ENCODE data around the gene ESM1.

Gene ESM1

GRCh38 chr5:54946306-54946819 lies 39.0 kb downstream of the ESM1 start:
- H3K27me3 ChIP-seq (ENCODE audit: insufficient read depth, low read length, poor library complexity, severe bottlenecking), result no peaks in the 10 kb centered on the region
- H3K36me3 ChIP-seq (ENCODE audit: insufficient read depth, low read length), result no peaks in the 10 kb centered on the region
- H3K4me3 ChIP-seq (ENCODE audit: low read length, poor library complexity, severe bottlenecking), result no peak overlapping the region
- no peak overlapping the region for H3K9ac ChIP-seq (ENCODE audit: low read depth, low read length, poor library complexity, severe bottlenecking)
- H3K4me1 ChIP-seq (ENCODE audit: insufficient read depth, low read length, poor library complexity, severe bottlenecking), result no peaks in the 10 kb centered on the region
- H3K9me2 ChIP-seq (replicated peaks; ENCODE audit: low read depth, low read length), result no peaks in the 10 kb centered on the region
- no peak overlapping the region for H3K4me2 ChIP-seq (ENCODE audit: low read depth, low read length, poor library complexity, severe bottlenecking)
- no peak for TF ChIP-seq CTCF (conservative IDR thresholded peaks at IDR 0.05; ENCODE audit: low read length)
- TF ChIP-seq EZH2phosphoT487 (IDR thresholded peaks at IDR 0.05; ENCODE audit: borderline replicate concordance), result no peak
- no peaks in the 10 kb centered on the region for H4K20me1 ChIP-seq (ENCODE audit: insufficient read depth, low read length, poor library complexity, severe bottlenecking)
- H3F3A ChIP-seq (ENCODE audit: low read depth), result no peaks in the 10 kb centered on the region
- H3K9me3 ChIP-seq (ENCODE audit: insufficient read depth, low read depth, low read length), result no peaks in the 10 kb centered on the region
- no peaks in the 10 kb centered on the region for H3K79me2 ChIP-seq (ENCODE audit: insufficient read depth, low read length)
- H2AFZ ChIP-seq (ENCODE audit: low read length), result no peak overlapping the region

- H3K27me3 ChIP-seq (ENCODE audit: insufficient read depth, low read length, poor library complexity, severe bottlenecking), result no peaks in the 10 kb centered on the region
- no peak overlapping the region for H3K4me2 ChIP-seq (ENCODE audit: low read depth, low read length, poor library complexity, severe bottlenecking)
Observed at GRCh38 chr5:54944364-54944763, 41.0 kb downstream of the ESM1 start.

GRCh38 chr5:54942064-54942778 lies 43.2 kb downstream of the ESM1 start:
- H3K79me2 ChIP-seq (ENCODE audit: insufficient read depth, low read length), result no peaks in the 10 kb centered on the region
- no peak overlapping the region for H2AFZ ChIP-seq (ENCODE audit: low read length)
- H3K4me3 ChIP-seq (ENCODE audit: low read length, poor library complexity, severe bottlenecking), result no peak overlapping the region
- no peaks in the 10 kb centered on the region for H3K27me3 ChIP-seq (ENCODE audit: insufficient read depth, low read length, poor library complexity, severe bottlenecking)
- no peaks in the 10 kb centered on the region for H3F3A ChIP-seq (ENCODE audit: low read depth)
- H3K9me2 ChIP-seq (replicated peaks; ENCODE audit: low read depth, low read length), result no peaks in the 10 kb centered on the region
- H3K4me1 ChIP-seq (ENCODE audit: insufficient read depth, low read length, poor library complexity, severe bottlenecking), result no peaks in the 10 kb centered on the region
- H4K20me1 ChIP-seq (ENCODE audit: insufficient read depth, low read length, poor library complexity, severe bottlenecking), result no peaks in the 10 kb centered on the region
- H3K4me2 ChIP-seq (ENCODE audit: low read depth, low read length, poor library complexity, severe bottlenecking), result no peak overlapping the region
- TF ChIP-seq EZH2phosphoT487 (IDR thresholded peaks at IDR 0.05; ENCODE audit: borderline replicate concordance), result no peak
- no peaks in the 10 kb centered on the region for H3K9me3 ChIP-seq (ENCODE audit: insufficient read depth, low read depth, low read length)
- H3K36me3 ChIP-seq (ENCODE audit: insufficient read depth, low read length), result no peaks in the 10 kb centered on the region
- no peak overlapping the region for H3K9ac ChIP-seq (ENCODE audit: low read depth, low read length, poor library complexity, severe bottlenecking)

More at GRCh38 chr5:54944364-54944763, 41.0 kb downstream of the ESM1 start:
- peak; percentile 92 for TF ChIP-seq CTCF (conservative IDR thresholded peaks at IDR 0.05; ENCODE audit: low read length)
- no peak for TF ChIP-seq EZH2phosphoT487 (IDR thresholded peaks at IDR 0.05; ENCODE audit: borderline replicate concordance)
- Histone ChIP-seq H3F3A (ENCODE audit: low read depth) (no peaks in the 10 kb centered on the region), H3K9me2 (replicated peaks; ENCODE audit: low read depth, low read length) (no peaks in the 10 kb centered on the region), H3K4me1 (ENCODE audit: insufficient read depth, low read length, poor library complexity, severe bottlenecking) (no peaks in the 10 kb centered on the region), H3K9me3 (ENCODE audit: insufficient read depth, low read depth, low read length) (no peaks in the 10 kb centered on the region), H4K20me1 (ENCODE audit: insufficient read depth, low read length, poor library complexity, severe bottlenecking) (no peaks in the 10 kb centered on the region), H3K9ac (ENCODE audit: low read depth, low read length, poor library complexity, severe bottlenecking) (no peak overlapping the region), H3K4me3 (ENCODE audit: low read length, poor library complexity, severe bottlenecking) (no peak overlapping the region), H2AFZ (ENCODE audit: low read length) (0 out of 2 replicates have a peak overlapping the region, but pooled peaks have one; percentile 7), H3K36me3 (ENCODE audit: insufficient read depth, low read length) (no peaks in the 10 kb centered on the region), H3K79me2 (ENCODE audit: insufficient read depth, low read length) (no peaks in the 10 kb centered on the region)

Measured in Loucy (cell line).